Measurements from ENCODE around the gene HMCN1.

HMCN1 gene

GRCh38 chr1:186091222-186091720 lies 357.1 kb downstream of the HMCN1 start:
- no peak for DNase-seq (ENCODE audit: low spot score)

- no peak for DNase-seq (ENCODE audit: low spot score)
These were observed 359.2 kb downstream of the HMCN1 start for GRCh38 chr1:186093437-186093836.

GRCh38 chr1:186094172-186094571 lies 360.0 kb downstream of the HMCN1 start:
- DNase-seq (ENCODE audit: low spot score): no peak

DNA sequence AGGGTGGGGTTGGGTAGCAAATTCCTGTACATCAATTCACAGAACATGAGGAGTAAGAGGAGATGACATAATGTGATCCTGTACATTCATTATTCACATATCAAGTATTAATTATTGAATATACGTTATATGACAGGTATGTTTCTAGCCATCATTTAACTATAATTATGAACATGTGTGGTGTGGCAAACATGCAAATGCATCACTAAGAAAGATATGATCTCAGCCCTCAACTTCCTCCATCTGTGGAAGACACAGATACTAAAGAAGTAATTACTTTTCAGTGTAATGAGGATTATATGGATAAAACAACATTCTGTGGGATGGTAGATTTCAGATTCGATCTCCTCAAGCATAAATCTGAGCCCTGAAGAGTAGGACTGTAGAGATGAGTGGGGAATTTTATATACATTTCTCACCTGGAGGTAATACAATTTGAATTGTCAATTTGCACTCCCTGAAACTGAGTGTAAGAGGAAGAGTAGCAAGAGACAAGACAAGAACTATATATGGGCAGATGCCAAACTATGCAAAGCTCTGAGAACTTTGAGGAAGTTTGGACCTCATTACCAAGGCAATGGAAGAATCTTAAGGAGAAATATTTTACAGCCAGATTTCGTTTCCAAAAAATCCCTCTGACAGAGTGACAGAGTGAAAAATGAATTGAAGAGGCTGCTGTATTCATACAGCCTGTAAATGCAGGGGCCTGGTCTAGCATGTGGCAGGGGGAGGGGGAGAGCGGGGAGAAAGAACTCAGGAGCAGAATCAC lies 365.3 kb downstream of the HMCN1 start:
- DNase-seq (ENCODE audit: low spot score): no peak

DNA sequence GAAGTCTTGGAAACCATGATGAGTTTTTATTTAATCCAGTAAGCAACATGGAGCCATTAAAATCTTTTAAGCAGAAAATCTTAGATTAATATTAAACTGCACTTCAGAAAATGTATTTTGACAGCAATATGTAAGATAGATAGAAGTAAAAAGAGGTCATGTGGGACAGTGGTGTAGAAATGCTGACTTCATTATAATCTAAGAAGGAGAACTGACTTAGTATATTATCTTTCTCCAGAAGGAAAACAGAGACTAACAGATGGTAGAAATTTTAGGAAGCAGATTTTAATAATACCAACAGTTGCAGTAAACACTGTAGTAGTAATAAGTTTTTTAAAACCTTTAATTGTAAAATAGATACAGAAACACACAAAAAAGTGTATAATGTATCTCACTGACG lies 367.9 kb downstream of the HMCN1 start:
- DNase-seq (ENCODE audit: low spot score): no peak

DNA sequence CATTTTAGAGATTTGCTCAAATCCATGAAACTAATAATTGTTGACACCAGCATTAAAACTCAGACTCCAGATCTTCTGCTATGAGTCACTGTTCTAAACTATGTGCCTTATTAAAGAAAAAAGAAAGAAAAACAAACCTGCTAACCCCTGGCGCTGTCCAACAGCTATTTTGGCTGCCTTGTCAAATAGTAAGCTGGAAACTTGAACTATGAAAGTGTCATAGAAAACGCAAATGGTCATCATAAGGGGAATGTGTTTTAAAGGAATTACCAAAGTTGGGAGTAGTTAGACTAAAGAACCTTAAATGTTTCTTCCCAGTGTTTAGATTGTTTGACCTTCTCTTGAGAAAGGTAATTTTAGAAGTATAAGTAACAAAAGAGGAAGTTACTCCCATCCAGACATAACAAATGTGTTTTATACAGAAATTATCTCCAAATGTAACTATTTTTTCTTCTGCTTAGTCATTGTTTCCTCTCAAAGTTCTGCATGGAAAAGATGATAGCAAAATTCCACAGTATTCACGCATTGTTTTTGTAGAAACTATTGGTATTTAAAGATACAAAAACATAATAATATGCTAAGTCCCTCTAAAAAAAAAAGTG lies 368.5 kb downstream of the HMCN1 start:
- peak; percentile 8 for DNase-seq (ENCODE audit: low spot score)

- DNase-seq (ENCODE audit: low spot score): no peak
These were observed 370.3 kb downstream of the HMCN1 start for GRCh38 chr1:186104459-186104858.

DNA sequence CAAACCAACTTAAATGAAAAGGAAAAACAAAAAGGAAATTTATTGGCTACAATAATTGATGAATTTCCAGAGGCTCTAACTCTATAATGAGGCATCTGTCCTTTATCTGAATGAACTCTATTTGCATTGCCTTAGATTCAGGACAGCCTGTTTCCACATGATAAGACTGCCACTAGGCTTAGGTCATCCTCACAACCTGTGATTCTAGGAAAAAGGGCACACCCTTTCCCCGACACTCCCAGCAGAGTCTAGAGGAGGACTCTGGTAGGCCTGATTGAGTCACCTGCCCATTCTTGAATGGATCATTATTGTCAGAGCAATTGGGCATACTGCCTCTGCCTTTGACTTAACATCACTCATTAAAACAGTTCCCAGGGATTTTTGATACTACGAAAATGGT lies 378.1 kb downstream of the HMCN1 start:
- DNase-seq (ENCODE audit: low spot score): no peak

GRCh38 chr1:186113461-186113860 lies 379.3 kb downstream of the HMCN1 start:
- no peak for DNase-seq (ENCODE audit: low spot score)

DNA sequence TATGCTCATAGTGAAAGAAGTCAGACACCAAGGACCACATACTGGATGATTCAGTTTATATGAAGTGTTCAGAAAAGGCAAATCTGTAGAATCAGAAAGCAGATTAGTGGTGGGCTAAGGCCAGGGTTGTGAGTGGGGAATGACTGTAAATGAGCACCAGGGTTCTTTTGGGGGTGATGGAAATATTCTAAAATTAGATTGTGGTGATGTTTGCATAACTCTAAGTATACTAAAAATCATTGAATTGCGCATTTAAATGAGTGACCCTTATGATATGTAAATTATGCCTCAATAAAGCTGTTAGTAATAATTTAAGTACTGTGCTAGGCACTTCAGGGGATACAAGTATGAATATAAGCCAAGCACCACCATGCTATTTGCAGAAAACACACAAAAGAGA lies 384.5 kb downstream of the HMCN1 start:
- no peak for DNase-seq (ENCODE audit: low spot score)

- no peak for DNase-seq (ENCODE audit: low spot score)
These were observed 388.6 kb downstream of the HMCN1 start for GRCh38 chr1:186122837-186123236.

DNA sequence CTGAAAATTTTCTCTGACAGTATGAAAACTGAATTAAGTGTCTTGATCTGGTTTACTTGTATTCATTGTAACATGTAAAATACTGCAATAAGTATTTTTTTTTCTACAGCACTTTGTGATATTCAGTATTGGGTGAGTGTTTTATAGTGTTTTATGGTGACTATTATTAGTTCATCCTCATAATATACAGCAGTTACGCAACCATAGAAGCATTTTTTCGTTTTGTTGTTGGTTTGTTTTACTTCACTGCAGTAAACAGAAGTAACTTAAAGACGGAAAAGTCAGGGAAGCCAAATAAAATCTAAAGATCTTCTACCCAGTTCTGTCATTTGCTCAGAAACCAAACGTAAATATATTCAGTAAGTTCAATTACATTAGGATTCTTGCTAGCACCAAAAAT lies 390.8 kb downstream of the HMCN1 start:
- no peak for DNase-seq (ENCODE audit: low spot score)

GRCh38 chr1:186125511-186125910 lies 391.3 kb downstream of the HMCN1 start:
- no peak for DNase-seq (ENCODE audit: low spot score)

GRCh38 chr1:186129758-186130157 lies 395.6 kb downstream of the HMCN1 start:
- DNase-seq (ENCODE audit: low spot score): no peak

DNA sequence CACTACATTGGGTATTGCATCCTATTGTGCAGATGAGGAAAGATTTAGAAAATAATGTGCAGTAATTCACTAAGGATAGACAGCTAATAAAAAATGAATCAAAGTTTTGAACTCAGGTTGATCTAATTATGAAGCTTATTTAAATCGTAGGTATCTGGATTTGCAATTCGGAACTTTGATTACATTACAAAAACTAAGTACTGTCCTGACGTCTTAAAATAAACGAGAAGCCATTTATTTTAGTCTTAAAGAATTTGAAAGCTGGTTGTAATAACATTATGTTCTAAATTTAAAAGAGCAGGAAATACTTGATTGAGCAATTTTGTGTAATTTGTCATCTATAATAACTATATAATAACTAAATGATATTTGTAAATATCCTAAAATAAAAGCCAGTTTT lies 404.9 kb downstream of the HMCN1 start:
- DNase-seq (ENCODE audit: low spot score): no peak

DNA sequence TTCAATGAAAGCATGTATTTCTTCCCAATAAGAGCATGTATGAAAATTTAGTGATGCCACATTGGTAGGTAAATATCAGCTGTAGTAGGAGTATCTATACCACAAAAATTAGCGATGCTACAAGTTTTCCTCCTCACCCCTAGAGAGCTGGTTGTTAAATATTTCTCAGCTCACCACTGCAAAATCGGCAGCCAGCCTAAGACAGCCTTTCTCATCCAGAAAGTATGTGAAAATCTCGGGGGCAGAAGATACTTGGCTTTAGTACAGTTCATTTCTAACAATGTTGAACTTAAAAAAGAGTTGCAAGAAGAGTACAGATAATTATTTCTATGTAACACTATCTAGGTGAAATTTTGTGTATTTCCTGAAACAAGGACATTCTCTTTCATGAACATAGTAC lies 405.5 kb downstream of the HMCN1 start:
- DNase-seq (ENCODE audit: low spot score): no peak

DNA sequence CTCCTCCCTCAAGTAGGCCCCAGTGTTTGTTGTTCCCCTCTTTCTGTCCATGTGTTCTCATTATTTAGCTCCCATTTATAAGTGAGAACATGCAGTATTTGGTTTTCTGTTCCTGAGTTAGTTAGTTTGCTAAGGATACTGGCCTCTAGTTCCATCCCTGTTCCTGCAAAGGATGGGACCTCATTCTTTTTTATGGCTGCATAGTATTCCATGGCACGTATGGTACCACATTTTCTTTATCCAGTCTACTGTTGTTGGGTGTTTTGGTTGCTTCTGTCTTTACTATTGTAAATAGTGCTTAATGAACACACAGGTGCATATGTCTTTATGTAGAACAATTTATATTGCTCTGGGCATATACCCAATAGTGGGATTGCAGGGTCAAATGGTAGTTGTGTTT lies 408.0 kb downstream of the HMCN1 start:
- DNase-seq (ENCODE audit: low spot score): no peak

GRCh38 chr1:186142916-186143315 lies 408.7 kb downstream of the HMCN1 start:
- DNase-seq (ENCODE audit: low spot score): no peak

DNA sequence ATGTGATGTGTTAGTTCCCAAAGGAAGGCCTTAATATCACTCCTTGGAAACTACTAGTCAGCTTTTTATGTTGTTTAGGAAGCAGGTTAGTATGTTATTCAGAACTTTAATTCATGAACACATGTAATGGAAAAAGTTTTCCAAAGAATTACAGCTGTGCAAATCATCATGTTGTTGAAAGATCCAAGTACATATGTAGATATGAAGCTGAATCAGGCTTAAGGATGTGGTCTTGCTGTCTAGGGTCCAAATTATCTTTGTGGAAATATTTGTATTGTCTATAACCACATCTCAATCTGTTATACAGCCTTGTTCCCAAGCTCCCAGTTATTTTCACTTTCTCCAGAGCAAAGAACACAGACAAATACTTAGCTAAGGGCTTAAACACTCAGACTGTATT lies 409.3 kb downstream of the HMCN1 start:
- no peak for DNase-seq (ENCODE audit: low spot score)

DNA sequence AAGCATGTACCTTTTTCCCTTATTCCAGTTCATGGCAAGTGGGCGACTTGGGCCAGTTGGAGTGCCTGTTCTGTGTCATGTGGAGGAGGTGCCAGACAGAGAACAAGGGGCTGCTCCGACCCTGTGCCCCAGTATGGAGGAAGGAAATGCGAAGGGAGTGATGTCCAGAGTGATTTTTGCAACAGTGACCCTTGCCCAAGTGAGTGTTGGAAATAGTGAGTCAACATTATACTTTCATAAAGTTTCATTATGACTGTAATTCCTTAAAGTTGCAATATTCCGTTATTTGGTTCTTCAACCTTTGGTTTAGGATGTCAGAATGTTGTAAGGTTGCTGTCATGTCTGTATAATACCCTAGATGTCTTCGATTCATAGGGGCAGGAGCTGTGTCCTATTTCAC lies 410.3 kb downstream of the HMCN1 start:
- no peak for DNase-seq (ENCODE audit: low spot score)

DNA sequence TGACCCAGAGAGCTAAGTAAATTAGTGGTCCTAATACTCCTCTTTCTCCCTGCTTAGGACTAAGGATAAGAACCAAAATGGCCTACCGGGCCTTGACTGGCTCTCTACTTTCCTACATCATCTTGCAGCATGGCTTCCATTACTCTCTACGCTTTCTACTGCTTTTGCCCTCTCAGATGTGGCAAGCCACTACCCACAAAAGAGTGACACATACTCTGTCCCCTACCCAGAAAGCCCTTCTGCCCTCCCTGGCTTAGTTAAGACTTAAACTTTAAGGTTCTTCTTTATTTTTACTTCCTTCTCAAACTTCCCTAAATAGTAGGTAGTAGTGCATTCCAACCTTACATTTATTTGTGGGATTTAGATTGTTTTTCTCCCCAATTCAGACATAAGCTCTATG lies 412.8 kb downstream of the HMCN1 start:
- no peak for DNase-seq (ENCODE audit: low spot score)

DNA sequence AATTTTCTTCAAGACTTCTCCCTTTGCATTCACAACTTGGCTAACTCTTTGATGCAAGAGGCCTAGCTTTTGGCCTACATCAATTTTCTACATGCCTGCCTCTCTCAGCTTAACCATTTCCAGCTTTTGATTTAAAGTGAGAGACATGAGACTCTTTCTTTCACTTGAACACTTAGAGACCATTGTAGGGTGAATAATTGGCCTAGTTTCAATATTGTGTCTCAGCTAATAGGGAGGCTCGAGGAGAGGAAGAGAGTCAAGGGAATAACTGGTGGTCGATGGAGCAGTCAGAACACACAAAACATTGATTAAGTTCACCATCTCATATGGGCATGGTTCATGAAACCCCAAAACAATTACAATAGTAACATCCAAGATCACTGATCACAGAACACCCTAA lies 415.4 kb downstream of the HMCN1 start:
- no peak for DNase-seq (ENCODE audit: low spot score)

DNA sequence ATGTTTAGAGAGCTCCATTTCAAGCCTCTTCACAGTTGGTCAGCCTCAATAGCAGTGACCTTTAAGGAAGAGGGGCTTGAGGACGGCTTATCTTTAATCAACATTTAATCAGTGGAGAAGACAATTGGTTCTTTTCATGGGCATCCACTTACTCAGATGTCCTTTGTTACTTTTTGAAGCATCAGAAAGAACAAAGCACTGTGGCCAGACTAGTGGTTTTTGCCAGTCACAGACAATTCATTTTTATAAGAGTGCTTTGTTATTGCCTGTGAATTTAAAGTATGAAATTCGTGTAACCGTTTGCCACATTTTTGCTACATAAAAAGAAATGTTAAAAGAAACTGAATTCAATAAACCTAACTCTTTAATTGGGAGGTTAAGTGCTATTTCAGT lies 418.0 kb downstream of the HMCN1 start:
- DNase-seq (ENCODE audit: low spot score): no peak

All from NAMALWA (cell line).